VCaP (cell line): ENCODE data around the gene MYBPC2.

Experiments used
- H3K27ac ChIP-seq: fragments of 450-650 bp; 2 replicates; pipeline ENCODE4 v1.5.1; 2017
- CTCF ChIP-seq: fragments of 450-650 bp; conservative IDR thresholded peaks from 2 replicates; pipeline ENCODE4 v1.5.1; 2017; ENCODE audit warnings: mild to moderate bottlenecking, moderate library complexity

The MYBPC2 gene

GRCh38 chr19:50432221-50433028, at the start of gene MYBPC2:
Gene MYBPC2 (plus strand): TSS chr19:50432892. CDS start chr19:50432954, 62 bp downstream.
- peak within 1 kb of the TSS; percentile 54; the same call in 1 of the 2 replicates for H3K27ac ChIP-seq
- TF ChIP-seq CTCF = no peak

- TF ChIP-seq CTCF = no peak
- H3K27ac ChIP-seq = peak overlapping the region; percentile 75
Observed at GRCh38 chr19:50383001-50383851, 49.5 kb upstream of the MYBPC2 start.

- no peak for TF ChIP-seq CTCF
- H3K27ac ChIP-seq = peak within 1 kb of the TSS; percentile 75
Observed at GRCh38 chr19:50383852-50384684, 48.6 kb upstream of the MYBPC2 start, which contains the start of gene POLD1. Gene POLD1 (plus strand): TSS chr19:50384347. CDS start chr19:50398852, 14,505 bp downstream.

GRCh38 chr19:50384685-50385535, 47.8 kb upstream of the MYBPC2 start:
- H3K27ac ChIP-seq = peak overlapping the region; percentile 75
- no peak for TF ChIP-seq CTCF

GRCh38 chr19:50387176-50387867, 45.4 kb upstream of the MYBPC2 start:
- H3K27ac ChIP-seq = no peak overlapping the region

More at GRCh38 chr19:50387176-50387867, 45.4 kb upstream of the MYBPC2 start:
- no peak for TF ChIP-seq CTCF
